EH (cell line): ENCODE data around the gene MFSD12.

Experiments
- DNase-seq: peaks from one replicate; pipeline ENCODE4 v3.0.0-alpha.2; 2015; ENCODE audit warnings: low read depth

MFSD12 gene

GRCh38 chr19:3555653-3556422 is 1.5 kb downstream of the MFSD12 start:
- DNase-seq: no peak

- DNase-seq: no peak
Observed at GRCh38 chr19:3554254-3555083, 2.9 kb downstream of the MFSD12 start.

- DNase-seq: no peak
Observed at GRCh38 chr19:3551792-3552095, 5.6 kb downstream of the MFSD12 start.

GRCh38 chr19:3550947-3551791 is 6.2 kb downstream of the MFSD12 start:
- no peak for DNase-seq

- no peak for DNase-seq
Observed at GRCh38 chr19:3549816-3550215, 7.6 kb downstream of the MFSD12 start.

GRCh38 chr19:3548606-3549005 is 8.8 kb downstream of the MFSD12 start:
- no peak for DNase-seq

- DNase-seq: no peak
Observed at GRCh38 chr19:3547767-3548282, 9.6 kb downstream of the MFSD12 start.

GRCh38 chr19:3547301-3547731 is 10.1 kb downstream of the MFSD12 start:
- peak; percentile 39 for DNase-seq

- no peak for DNase-seq
Observed at GRCh38 chr19:3546119-3546518, 11.3 kb downstream of the MFSD12 start.

- no peak for DNase-seq
Observed at GRCh38 chr19:3545669-3546034, 11.7 kb downstream of the MFSD12 start.

- DNase-seq: peak; percentile 59
Observed at GRCh38 chr19:3544742-3545668, 12.4 kb downstream of the MFSD12 start.

- no peak for DNase-seq
Observed at GRCh38 chr19:3544058-3544376, 13.4 kb downstream of the MFSD12 start.

- no peak for DNase-seq
Observed at GRCh38 chr19:3543150-3544057, 14.0 kb downstream of the MFSD12 start.

GRCh38 chr19:3539756-3540118 is 17.6 kb downstream of the MFSD12 start:
- no peak for DNase-seq

- no peak for DNase-seq
Observed at GRCh38 chr19:3538965-3539755, 18.2 kb downstream of the MFSD12 start, which contains the start of gene TEKTIP1. TEKTIP1 (plus strand) TSS chr19:3539174; CDS start chr19:3539178, 4 bp downstream.

- DNase-seq: no peak
Observed at GRCh38 chr19:3538258-3538929, 19.0 kb downstream of the MFSD12 start.

GRCh38 chr19:3537438-3538240 is 19.7 kb downstream of the MFSD12 start:
- no peak for DNase-seq

GRCh38 chr19:3537101-3537437 is 20.3 kb downstream of the MFSD12 start:
- no peak for DNase-seq
